ENCODE measurements around the gene PARD3B. TPM values are rescaled to one million over a fixed set of nuclear protein-coding genes. Genes with fewer than 3 reads are reported as not detected.

Gene PARD3B
- total and polyA plus RNA-seq, 2 donors from 2014 or later, result 5.3 to 29.6 TPM

- no peak overlapping the region for H3K27ac ChIP-seq (ENCODE audit: low read depth in 2 of 2, low read length in 2 of 2)
- TF ChIP-seq, protein P1, sequence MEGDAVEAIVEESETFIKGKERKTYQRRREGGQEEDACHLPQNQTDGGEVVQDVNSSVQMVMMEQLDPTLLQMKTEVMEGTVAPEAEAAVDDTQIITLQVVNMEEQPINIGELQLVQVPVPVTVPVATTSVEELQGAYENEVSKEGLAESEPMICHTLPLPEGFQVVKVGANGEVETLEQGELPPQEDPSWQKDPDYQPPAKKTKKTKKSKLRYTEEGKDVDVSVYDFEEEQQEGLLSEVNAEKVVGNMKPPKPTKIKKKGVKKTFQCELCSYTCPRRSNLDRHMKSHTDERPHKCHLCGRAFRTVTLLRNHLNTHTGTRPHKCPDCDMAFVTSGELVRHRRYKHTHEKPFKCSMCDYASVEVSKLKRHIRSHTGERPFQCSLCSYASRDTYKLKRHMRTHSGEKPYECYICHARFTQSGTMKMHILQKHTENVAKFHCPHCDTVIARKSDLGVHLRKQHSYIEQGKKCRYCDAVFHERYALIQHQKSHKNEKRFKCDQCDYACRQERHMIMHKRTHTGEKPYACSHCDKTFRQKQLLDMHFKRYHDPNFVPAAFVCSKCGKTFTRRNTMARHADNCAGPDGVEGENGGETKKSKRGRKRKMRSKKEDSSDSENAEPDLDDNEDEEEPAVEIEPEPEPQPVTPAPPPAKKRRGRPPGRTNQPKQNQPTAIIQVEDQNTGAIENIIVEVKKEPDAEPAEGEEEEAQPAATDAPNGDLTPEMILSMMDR (IDR thresholded peaks at IDR 0.05; ENCODE audit: borderline replicate concordance, extremely low read depth, insufficient read depth), result no peak
- DNase-seq (no peak), FAIRE-seq (no peak)
- intact Hi-C loops (cut with DNase I), result no loop called here
- H3K27me3 ChIP-seq (ENCODE audit: control insufficient read depth, insufficient read depth, low read length), result no peaks in the 10 kb centered on the region
- H3K36me3 ChIP-seq (ENCODE audit: control insufficient read depth in 2 of 3, insufficient read depth in 3 of 3, low read length in 3 of 3), result no peaks in the 10 kb centered on the region
- no peak overlapping the region for H3K4me3 ChIP-seq (ENCODE audit: low read length in 3 of 3)
- H3K9me3 ChIP-seq (ENCODE audit: control insufficient read depth in 2 of 3, insufficient read depth in 1 of 3, low read length in 3 of 3), result no peaks in the 10 kb centered on the region
- H3K4me1 ChIP-seq (ENCODE audit: control insufficient read depth in 2 of 3, insufficient read depth in 2 of 3, low read depth in 1 of 3, low read length in 3 of 3), result no peaks in the 10 kb centered on the region
- H3K9ac ChIP-seq (ENCODE audit: low read length in 3 of 3), result no peak overlapping the region
Measured at GRCh38 chr2:204657024-204657423, 111.7 kb downstream of the PARD3B start.

GRCh38 chr2:204662956-204663355 is 117.7 kb downstream of the PARD3B start:
- H3K9ac ChIP-seq (ENCODE audit: low read length in 3 of 3), result no peak overlapping the region
- no peak overlapping the region for H3K4me3 ChIP-seq (ENCODE audit: low read length in 3 of 3)
- intact Hi-C loops (cut with DNase I), result no loop called here
- no peaks in the 10 kb centered on the region for H3K36me3 ChIP-seq (ENCODE audit: control insufficient read depth in 2 of 3, insufficient read depth in 3 of 3, low read length in 3 of 3)
- no peak overlapping the region for H3K27ac ChIP-seq (ENCODE audit: low read depth in 2 of 2, low read length in 2 of 2)
- peaks cover 3 to 5% (median 4%) of the 10 kb centered on the region in 3 donors for H3K4me1 ChIP-seq (ENCODE audit: control insufficient read depth in 2 of 3, insufficient read depth in 2 of 3, low read depth in 1 of 3, low read length in 3 of 3)
- no peak for FAIRE-seq
- no peaks in the 10 kb centered on the region for H3K27me3 ChIP-seq (ENCODE audit: control insufficient read depth, insufficient read depth, low read length)
- TF ChIP-seq, protein P1 (IDR thresholded peaks at IDR 0.05; ENCODE audit: borderline replicate concordance, extremely low read depth, insufficient read depth), result no peak
- H3K9me3 ChIP-seq (ENCODE audit: control insufficient read depth in 2 of 3, insufficient read depth in 1 of 3, low read length in 3 of 3), result no peaks in the 10 kb centered on the region
- DNase-seq, result no peak

- H3K9ac ChIP-seq (ENCODE audit: low read length in 3 of 3), result no peak overlapping the region
- no peaks in the 10 kb centered on the region for H3K36me3 ChIP-seq (ENCODE audit: control insufficient read depth in 2 of 3, insufficient read depth in 3 of 3, low read length in 3 of 3)
- H3K4me1 ChIP-seq (ENCODE audit: control insufficient read depth in 2 of 3, insufficient read depth in 2 of 3, low read depth in 1 of 3, low read length in 3 of 3), result peaks cover 3 to 5% (median 4%) of the 10 kb centered on the region in 3 donors
- H3K4me3 ChIP-seq (ENCODE audit: low read length in 3 of 3), result no peak overlapping the region
- no peaks in the 10 kb centered on the region for H3K9me3 ChIP-seq (ENCODE audit: control insufficient read depth in 2 of 3, insufficient read depth in 1 of 3, low read length in 3 of 3)
- intact Hi-C loops (cut with DNase I), result no loop called here
- DNase-seq, result no peak
- H3K27ac ChIP-seq (ENCODE audit: low read depth in 2 of 2, low read length in 2 of 2), result no peak overlapping the region
- no peaks in the 10 kb centered on the region for H3K27me3 ChIP-seq (ENCODE audit: control insufficient read depth, insufficient read depth, low read length)
- no peak for FAIRE-seq
- TF ChIP-seq, protein P1 (IDR thresholded peaks at IDR 0.05; ENCODE audit: borderline replicate concordance, extremely low read depth, insufficient read depth), result no peak
Measured at GRCh38 chr2:204663816-204664425, 118.6 kb downstream of the PARD3B start.

DNA sequence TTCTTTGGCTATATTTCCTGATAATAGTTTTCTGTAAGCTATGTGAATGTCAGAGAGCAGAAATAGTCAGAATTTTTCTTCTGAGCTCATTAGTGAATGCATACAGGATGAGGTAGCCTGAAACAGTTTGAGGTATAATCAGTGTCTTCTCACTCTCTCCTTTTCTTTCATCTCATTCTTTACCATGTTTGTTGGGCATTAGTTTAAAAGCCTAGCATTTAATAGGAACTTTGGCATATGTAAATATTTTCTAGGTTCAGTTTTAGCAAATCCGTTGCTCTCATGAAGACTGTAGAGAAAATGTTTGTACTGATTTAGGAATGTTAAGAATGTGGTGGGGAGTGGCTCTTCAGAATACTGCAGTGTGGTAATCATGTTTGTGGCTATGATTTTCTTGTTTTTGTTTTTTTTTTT is 119.4 kb downstream of the PARD3B start:
- DNase-seq (peak in 2 of 5 donors; percentile 60 to 64), FAIRE-seq (peak; percentile 54)
- Histone ChIP-seq H3K36me3 (ENCODE audit: control insufficient read depth in 2 of 3, insufficient read depth in 3 of 3, low read length in 3 of 3) (no peaks in the 10 kb centered on the region), H3K4me1 (ENCODE audit: control insufficient read depth in 2 of 3, insufficient read depth in 2 of 3, low read depth in 1 of 3, low read length in 3 of 3) (peaks cover 3 to 5% (median 4%) of the 10 kb centered on the region in 3 donors), H3K4me3 (ENCODE audit: low read length in 3 of 3) (no peak overlapping the region), H3K9me3 (ENCODE audit: control insufficient read depth in 2 of 3, insufficient read depth in 1 of 3, low read length in 3 of 3) (no peaks in the 10 kb centered on the region), H3K9ac (ENCODE audit: low read length in 3 of 3) (no peak overlapping the region), H3K27me3 (ENCODE audit: control insufficient read depth, insufficient read depth, low read length) (no peaks in the 10 kb centered on the region), H3K27ac (ENCODE audit: low read depth in 2 of 2, low read length in 2 of 2) (no peak overlapping the region)
- intact Hi-C loops (cut with DNase I), result no loop called here
- TF ChIP-seq, protein P1 (IDR thresholded peaks at IDR 0.05; ENCODE audit: borderline replicate concordance, extremely low read depth, insufficient read depth), result no peak
